Tibial artery (tissue), 4 donors: ENCODE results near the gene TMC3.

Experiments
- DNase-seq, 2 donors: peaks; one replicate each; pipeline ENCODE4 v3.0.0-alpha.2; 2019
- H3K27ac ChIP-seq, 2 donors: fragments of 200-600 bp; sonication (generic) in 1 of 2; 1 replicate in 1 of 2; 2 replicates in 1 of 2; pipeline ENCODE4 v1.5.1; 2018 to 2019; ENCODE audit warnings: mild to moderate bottlenecking in 1 of 2
- H3K27me3 ChIP-seq, 2 donors: fragments of 200-600 bp; sonication (generic) in 1 of 2; one replicate each; pipeline versions ENCODE4 v1.5.1 to v1.6.0; 2016 to 2019
- H3K36me3 ChIP-seq, 3 donors: fragments of 200-600 bp; sonication (generic) in 2 of 3; one replicate each; pipeline ENCODE4 v1.5.1; 2016 to 2019; ENCODE audit warnings: mild to moderate bottlenecking in 2 of 3
- H3K4me1 ChIP-seq, 4 donors: fragments of 200-600 bp; sonication (generic) in 2 of 4; 1 replicate in 3 of 4; 2 replicates in 1 of 4; pipeline ENCODE4 v1.5.1; 2016 to 2019
- H3K4me3 ChIP-seq, 2 donors: fragments of 200-600 bp; sonication (generic) in 1 of 2; 1 replicate in 1 of 2; 2 replicates in 1 of 2; pipeline ENCODE4 v1.5.1; 2018 to 2019; ENCODE audit warnings: mild to moderate bottlenecking in 2 of 2
- H3K9me3 ChIP-seq, 3 donors: fragments of 200-600 bp; sonication (generic) in 1 of 3; one replicate each; pipeline ENCODE4 v1.5.1; 2016 to 2019
- CTCF ChIP-seq, 2 experiments: fragments of 200-600 bp in 1 of 2; fragments of 450-650 bp in 1 of 2; IDR thresholded peaks; one replicate each; pipeline ENCODE4 v1.5.1; 2017 to 2019; ENCODE audit warnings: antibody characterized with exemption in 2 of 2, mild to moderate bottlenecking in 1 of 2, moderate library complexity in 1 of 2
- intact Hi-C: fragments of 100-400 bp; cut with DNase I; formaldehyde crosslinking; loops from one replicate; pipeline ENCODE4 v1.15.0; 2023; ENCODE audit warnings: low total_unique reads

The TMC3 gene

GRCh38 chr15:81384891-81385720, 11.1 kb upstream of the TMC3 start:
- Histone ChIP-seq H3K9me3 (no peaks in the 10 kb centered on the region), H3K27me3 (no peaks in the 10 kb centered on the region), H3K36me3 (no peaks in the 10 kb centered on the region), H3K4me3 (no peak overlapping the region), H3K4me1 (no peaks in the 10 kb centered on the region), H3K27ac (no peak overlapping the region)
- TF ChIP-seq CTCF (IDR thresholded peaks at IDR 0.05): no peak
- intact Hi-C loops: no loop called here
- no peak for DNase-seq

GRCh38 chr15:81381720-81382119, 7.7 kb upstream of the TMC3 start:
- H3K4me3 ChIP-seq: no peak overlapping the region
- no peak for TF ChIP-seq CTCF (IDR thresholded peaks at IDR 0.05)
- no peak overlapping the region for H3K27ac ChIP-seq
- no peaks in the 10 kb centered on the region for H3K27me3 ChIP-seq
- no peaks in the 10 kb centered on the region for H3K9me3 ChIP-seq
- no peaks in the 10 kb centered on the region for H3K4me1 ChIP-seq
- no peak for DNase-seq
- H3K36me3 ChIP-seq: no peaks in the 10 kb centered on the region
- intact Hi-C loops: no loop called here

GRCh38 chr15:81380668-81381067, 6.7 kb upstream of the TMC3 start:
- Histone ChIP-seq H3K4me1 (no peaks in the 10 kb centered on the region), H3K4me3 (no peak overlapping the region), H3K27me3 (no peaks in the 10 kb centered on the region), H3K9me3 (no peaks in the 10 kb centered on the region), H3K27ac (no peak overlapping the region), H3K36me3 (no peaks in the 10 kb centered on the region)
- intact Hi-C loops: no loop called here
- no peak for DNase-seq
- no peak for TF ChIP-seq CTCF (IDR thresholded peaks at IDR 0.05)

- no peak overlapping the region for H3K4me3 ChIP-seq
- intact Hi-C loops: no loop called here
- H3K27ac ChIP-seq: no peak overlapping the region
- no peaks in the 10 kb centered on the region for H3K36me3 ChIP-seq
- H3K27me3 ChIP-seq: no peaks in the 10 kb centered on the region
- H3K4me1 ChIP-seq: no peaks in the 10 kb centered on the region
- TF ChIP-seq CTCF (IDR thresholded peaks at IDR 0.05): no peak
- H3K9me3 ChIP-seq: no peaks in the 10 kb centered on the region
- DNase-seq: no peak
These were observed 6.2 kb upstream of the TMC3 start for GRCh38 chr15:81380203-81380602.

DNA sequence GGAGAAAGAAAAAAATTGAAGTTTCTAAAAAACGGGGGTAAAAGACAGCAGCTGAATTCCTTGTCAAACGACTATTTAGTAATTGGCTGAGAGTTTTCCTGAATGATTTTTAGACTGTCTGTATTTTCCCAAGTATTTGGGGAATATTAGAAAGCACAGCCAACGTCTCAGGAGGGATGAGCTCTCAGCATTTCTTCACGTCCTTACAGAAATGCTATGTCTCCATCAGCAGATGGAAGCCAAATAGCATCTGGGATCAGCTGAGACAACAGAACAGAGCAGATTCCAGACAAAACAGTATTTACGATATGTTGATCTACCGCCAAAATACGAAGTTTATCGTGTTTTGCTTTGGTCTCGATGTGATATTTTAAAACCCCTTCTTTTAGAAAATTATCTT, 5.3 kb upstream of the TMC3 start:
- H3K27ac ChIP-seq: no peak overlapping the region
- no peaks in the 10 kb centered on the region for H3K36me3 ChIP-seq
- no peaks in the 10 kb centered on the region for H3K4me1 ChIP-seq
- no peak for TF ChIP-seq CTCF (IDR thresholded peaks at IDR 0.05)
- no peaks in the 10 kb centered on the region for H3K9me3 ChIP-seq
- no peak overlapping the region for H3K4me3 ChIP-seq
- no peak for DNase-seq
- no peaks in the 10 kb centered on the region for H3K27me3 ChIP-seq
- intact Hi-C loops: no loop called here
